GM23338 (cell line): Measurements from ENCODE around the gene PLA2G12A. TPM values are rescaled to one million over a fixed set of nuclear protein-coding genes. Genes with fewer than 3 reads are reported as not detected.

ENCODE experiments used
- ATAC-seq: fragments of 200-7000 bp; cut with Tn5 transposase; 3 replicates; pipeline ENCODE4 v1.9.1; 2020
- DNase-seq: peaks from one replicate; pipeline ENCODE4 v3.0.0-alpha.2; 2015; ENCODE audit warnings: low spot score
- H2AFZ ChIP-seq: fragments of 200-600 bp; sonication (generic); 2 replicates; pipeline ENCODE4 v1.8.0; 2016; ENCODE audit warnings: antibody characterized with exemption, mild to moderate bottlenecking, moderate library complexity
- H3F3A ChIP-seq: fragments of 200-600 bp; sonication (generic); replicated peaks from 2 replicates; pipeline ENCODE4 v1.8.0; 2017; ENCODE audit warnings: antibody characterized with exemption, mixed run types, low read depth
- H3K27ac ChIP-seq: fragments of 200-600 bp; sonication (generic); 2 replicates; pipeline ENCODE4 v1.6.1; 2016; ENCODE audit warnings: low read depth
- H3K27me3 ChIP-seq: fragments of 200-600 bp; sonication (generic); 2 replicates; pipeline ENCODE4 v1.8.0; 2016; ENCODE audit warnings: mild to moderate bottlenecking, mixed run types, moderate library complexity; ENCODE audit not compliant: insufficient read depth
- H3K36me3 ChIP-seq: fragments of 200-600 bp; sonication (generic); 2 replicates; pipeline ENCODE4 v1.8.0; 2016; ENCODE audit warnings: mild to moderate bottlenecking; ENCODE audit not compliant: insufficient read depth
- H3K4me1 ChIP-seq: fragments of 200-600 bp; sonication (generic); 2 replicates; pipeline ENCODE4 v1.8.0; 2016; ENCODE audit warnings: mild to moderate bottlenecking, moderate library complexity; ENCODE audit not compliant: insufficient read depth
- H3K4me2 ChIP-seq: fragments of 200-600 bp; sonication (generic); 2 replicates; pipeline ENCODE4 v1.7.1; 2017; ENCODE audit warnings: mixed run types
- H3K4me3 ChIP-seq: fragments of 200-600 bp; sonication (generic); 2 replicates; pipeline ENCODE4 v1.6.1; 2016; ENCODE audit warnings: mixed run types
- H3K79me2 ChIP-seq: fragments of 200-600 bp; sonication (generic); replicated peaks from 2 replicates; pipeline ENCODE4 v1.8.0; 2017; ENCODE audit warnings: mild to moderate bottlenecking; ENCODE audit not compliant: insufficient read depth
- H3K9me2 ChIP-seq: fragments of 200-600 bp; sonication (generic); 2 replicates; pipeline ENCODE4 v1.8.0; 2017; ENCODE audit not compliant: insufficient read depth
- H4K20me1 ChIP-seq: fragments of 200-600 bp; sonication (generic); replicated peaks from 2 replicates; pipeline ENCODE4 v1.8.0; 2017; ENCODE audit warnings: mild to moderate bottlenecking; ENCODE audit not compliant: insufficient read depth
- H3K27ac Mint-ChIP-seq: 2 replicates; pipeline ENCODE4 v1.8.0; 2020; ENCODE audit warnings: inconsistent platforms, mild to moderate bottlenecking, moderate library complexity, mixed read lengths
- H3K27me3 Mint-ChIP-seq: 3 replicates; pipeline ENCODE4 v1.8.0; 2022; ENCODE audit warnings: low read depth, mild to moderate bottlenecking, moderate library complexity, mixed read lengths, inconsistent platforms; ENCODE audit not compliant: insufficient read depth, poor library complexity
- H3K36me3 Mint-ChIP-seq: 3 replicates; pipeline ENCODE4 v1.8.0; 2021; ENCODE audit warnings: low read depth, mild to moderate bottlenecking, inconsistent platforms, moderate library complexity, mixed read lengths
- H3K4me1 Mint-ChIP-seq: 3 replicates; pipeline ENCODE4 v1.8.0; 2020; ENCODE audit warnings: mild to moderate bottlenecking, inconsistent platforms, mixed read lengths
- H3K4me3 Mint-ChIP-seq: 3 replicates; pipeline ENCODE4 v1.8.0; 2021; ENCODE audit warnings: moderate library complexity, mild to moderate bottlenecking, inconsistent platforms, mixed read lengths
- H3K9me3 Mint-ChIP-seq: 3 replicates; pipeline ENCODE4 v1.8.0; 2020; ENCODE audit warnings: moderate library complexity, mild to moderate bottlenecking, inconsistent platforms, mixed read lengths
- CREB1 ChIP-seq: fragments of 250-450 bp; sonication (Bioruptor Pico); IDR thresholded peaks from 2 replicates; pipeline ENCODE4 v1.5.0; 2020; ENCODE audit warnings: low read depth, mild to moderate bottlenecking, moderate library complexity
- EZH2 ChIP-seq: fragments of 200-600 bp; sonication (generic); IDR thresholded peaks from one replicate; pipeline ENCODE4 v1.8.0; 2017; ENCODE audit warnings: antibody characterized with exemption, mild to moderate bottlenecking, low read depth; ENCODE audit not compliant: unreplicated experiment
- EZH2phosphoT487 ChIP-seq: fragments of 200-600 bp; sonication (generic); IDR thresholded peaks from one replicate; pipeline ENCODE4 v1.8.1; 2018; ENCODE audit warnings: antibody characterized with exemption; ENCODE audit not compliant: unreplicated experiment
- JUNB ChIP-seq: IDR thresholded peaks from one replicate; pipeline ENCODE4 v1.6.1; 2016; ENCODE audit warnings: antibody characterized with exemption; ENCODE audit not compliant: unreplicated experiment
- NANOG ChIP-seq: IDR thresholded peaks from 2 replicates; pipeline ENCODE4 v1.6.1; 2016; ENCODE audit warnings: antibody characterized with exemption, borderline replicate concordance
- POLR2AphosphoS5 ChIP-seq: IDR thresholded peaks from 2 replicates; pipeline ENCODE4 v1.6.1; 2016; ENCODE audit warnings: antibody characterized with exemption, low read depth
- STAT1 ChIP-seq: IDR thresholded peaks from one replicate; pipeline ENCODE4 v1.6.1; 2016; ENCODE audit warnings: antibody characterized with exemption; ENCODE audit not compliant: unreplicated experiment
- ZNF114 ChIP-seq: fragments of 250-450 bp; sonication (Bioruptor Pico); IDR thresholded peaks from 2 replicates; pipeline ENCODE4 v1.5.0; 2020; ENCODE audit warnings: mild to moderate bottlenecking, moderate library complexity
- ZNF331 ChIP-seq: fragments of 250-450 bp; sonication (Bioruptor Pico); IDR thresholded peaks from 2 replicates; pipeline ENCODE4 v1.5.0; 2020; ENCODE audit warnings: low read depth, mild to moderate bottlenecking, moderate library complexity
- polyA plus RNA-seq: library from polyadenylated mRNA; unstranded; fragments of >200 nt; fragmentation: Nextera tagmentation; extraction: Ambion mirVana; gene quantifications from 2 replicates; pipeline ENCODE4 v1.2.1, GENCODE V29; 2016
- total RNA-seq: library from RNA; depleted of rRNA; stranded (reverse); fragments of >200 nt; shearing (Covaris generic); gene quantifications from 2 replicates; pipeline ENCODE4 v1.2.3, GENCODE V29; 2014
- TF ChIP-seq, protein P1 (sequence below), 2 experiments: fragments of 200-600 bp in 1 of 2; sonication (generic) in 1 of 2; conservative IDR thresholded peaks; 2 replicates each; pipeline versions ENCODE4 v1.5.1 to v1.6.1; 2016 to 2017; ENCODE audit warnings: antibody characterized with exemption in 2 of 2, low read depth in 2 of 2, mild to moderate bottlenecking in 2 of 2, moderate library complexity in 1 of 2
- TF ChIP-seq, protein P2 (sequence below): IDR thresholded peaks from one replicate; pipeline ENCODE4 v1.6.1; 2018; ENCODE audit warnings: antibody characterized with exemption; ENCODE audit not compliant: unreplicated experiment
- TF ChIP-seq, protein P3 (sequence below): IDR thresholded peaks from 2 replicates; pipeline ENCODE4 v1.6.1; 2016; ENCODE audit warnings: antibody characterized with exemption
- TF ChIP-seq, protein P4 (sequence below): fragments of 250-450 bp; sonication (Bioruptor Pico); IDR thresholded peaks from 2 replicates; pipeline ENCODE4 v1.5.0; 2020; ENCODE audit warnings: mild to moderate bottlenecking, moderate library complexity

The PLA2G12A gene
- total and polyA plus RNA-seq, 2 experiments from 2014 or later, result 30.8 to 70.7 TPM

DNA sequence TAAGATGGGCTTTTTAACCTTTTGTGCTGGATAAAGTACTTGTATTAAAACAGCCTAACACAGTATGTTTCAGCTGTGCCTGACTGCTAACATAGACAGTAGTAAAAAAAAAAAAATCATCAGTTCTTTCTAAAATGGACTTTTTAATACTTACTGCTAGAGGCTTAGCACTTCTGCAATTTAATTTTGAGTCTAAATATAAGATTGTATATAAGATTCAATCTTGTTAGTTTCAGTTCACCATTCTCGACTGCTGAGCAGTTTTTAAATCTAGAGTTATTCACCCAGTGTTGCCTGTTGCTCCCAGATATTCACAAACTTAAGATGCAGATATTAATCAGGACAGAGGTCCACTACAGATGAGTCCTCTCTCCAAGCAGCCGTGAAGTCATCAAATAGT, 6.8 kb downstream of the PLA2G12A start (continued):
- TF ChIP-seq, protein P1, sequence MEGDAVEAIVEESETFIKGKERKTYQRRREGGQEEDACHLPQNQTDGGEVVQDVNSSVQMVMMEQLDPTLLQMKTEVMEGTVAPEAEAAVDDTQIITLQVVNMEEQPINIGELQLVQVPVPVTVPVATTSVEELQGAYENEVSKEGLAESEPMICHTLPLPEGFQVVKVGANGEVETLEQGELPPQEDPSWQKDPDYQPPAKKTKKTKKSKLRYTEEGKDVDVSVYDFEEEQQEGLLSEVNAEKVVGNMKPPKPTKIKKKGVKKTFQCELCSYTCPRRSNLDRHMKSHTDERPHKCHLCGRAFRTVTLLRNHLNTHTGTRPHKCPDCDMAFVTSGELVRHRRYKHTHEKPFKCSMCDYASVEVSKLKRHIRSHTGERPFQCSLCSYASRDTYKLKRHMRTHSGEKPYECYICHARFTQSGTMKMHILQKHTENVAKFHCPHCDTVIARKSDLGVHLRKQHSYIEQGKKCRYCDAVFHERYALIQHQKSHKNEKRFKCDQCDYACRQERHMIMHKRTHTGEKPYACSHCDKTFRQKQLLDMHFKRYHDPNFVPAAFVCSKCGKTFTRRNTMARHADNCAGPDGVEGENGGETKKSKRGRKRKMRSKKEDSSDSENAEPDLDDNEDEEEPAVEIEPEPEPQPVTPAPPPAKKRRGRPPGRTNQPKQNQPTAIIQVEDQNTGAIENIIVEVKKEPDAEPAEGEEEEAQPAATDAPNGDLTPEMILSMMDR (conservative IDR thresholded peaks at IDR 0.05; ENCODE audit: low read depth in 2 of 2), result no peak
- TF ChIP-seq EZH2 (no peak), CREB1 (CRISPR knock-in tag) (no peak), ZNF114 (CRISPR knock-in tag) (no peak), ZNF331 (CRISPR knock-in tag) (no peak), POLR2AphosphoS5 (no peak), JUNB (no peak), STAT1 (no peak), NANOG (no peak), EZH2phosphoT487 (no peak)
- TF ChIP-seq, protein P2, sequence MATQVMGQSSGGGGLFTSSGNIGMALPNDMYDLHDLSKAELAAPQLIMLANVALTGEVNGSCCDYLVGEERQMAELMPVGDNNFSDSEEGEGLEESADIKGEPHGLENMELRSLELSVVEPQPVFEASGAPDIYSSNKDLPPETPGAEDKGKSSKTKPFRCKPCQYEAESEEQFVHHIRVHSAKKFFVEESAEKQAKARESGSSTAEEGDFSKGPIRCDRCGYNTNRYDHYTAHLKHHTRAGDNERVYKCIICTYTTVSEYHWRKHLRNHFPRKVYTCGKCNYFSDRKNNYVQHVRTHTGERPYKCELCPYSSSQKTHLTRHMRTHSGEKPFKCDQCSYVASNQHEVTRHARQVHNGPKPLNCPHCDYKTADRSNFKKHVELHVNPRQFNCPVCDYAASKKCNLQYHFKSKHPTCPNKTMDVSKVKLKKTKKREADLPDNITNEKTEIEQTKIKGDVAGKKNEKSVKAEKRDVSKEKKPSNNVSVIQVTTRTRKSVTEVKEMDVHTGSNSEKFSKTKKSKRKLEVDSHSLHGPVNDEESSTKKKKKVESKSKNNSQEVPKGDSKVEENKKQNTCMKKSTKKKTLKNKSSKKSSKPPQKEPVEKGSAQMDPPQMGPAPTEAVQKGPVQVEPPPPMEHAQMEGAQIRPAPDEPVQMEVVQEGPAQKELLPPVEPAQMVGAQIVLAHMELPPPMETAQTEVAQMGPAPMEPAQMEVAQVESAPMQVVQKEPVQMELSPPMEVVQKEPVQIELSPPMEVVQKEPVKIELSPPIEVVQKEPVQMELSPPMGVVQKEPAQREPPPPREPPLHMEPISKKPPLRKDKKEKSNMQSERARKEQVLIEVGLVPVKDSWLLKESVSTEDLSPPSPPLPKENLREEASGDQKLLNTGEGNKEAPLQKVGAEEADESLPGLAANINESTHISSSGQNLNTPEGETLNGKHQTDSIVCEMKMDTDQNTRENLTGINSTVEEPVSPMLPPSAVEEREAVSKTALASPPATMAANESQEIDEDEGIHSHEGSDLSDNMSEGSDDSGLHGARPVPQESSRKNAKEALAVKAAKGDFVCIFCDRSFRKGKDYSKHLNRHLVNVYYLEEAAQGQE, result no peak
- TF ChIP-seq, protein P3, sequence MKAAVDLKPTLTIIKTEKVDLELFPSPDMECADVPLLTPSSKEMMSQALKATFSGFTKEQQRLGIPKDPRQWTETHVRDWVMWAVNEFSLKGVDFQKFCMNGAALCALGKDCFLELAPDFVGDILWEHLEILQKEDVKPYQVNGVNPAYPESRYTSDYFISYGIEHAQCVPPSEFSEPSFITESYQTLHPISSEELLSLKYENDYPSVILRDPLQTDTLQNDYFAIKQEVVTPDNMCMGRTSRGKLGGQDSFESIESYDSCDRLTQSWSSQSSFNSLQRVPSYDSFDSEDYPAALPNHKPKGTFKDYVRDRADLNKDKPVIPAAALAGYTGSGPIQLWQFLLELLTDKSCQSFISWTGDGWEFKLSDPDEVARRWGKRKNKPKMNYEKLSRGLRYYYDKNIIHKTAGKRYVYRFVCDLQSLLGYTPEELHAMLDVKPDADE, result no peak

DNA sequence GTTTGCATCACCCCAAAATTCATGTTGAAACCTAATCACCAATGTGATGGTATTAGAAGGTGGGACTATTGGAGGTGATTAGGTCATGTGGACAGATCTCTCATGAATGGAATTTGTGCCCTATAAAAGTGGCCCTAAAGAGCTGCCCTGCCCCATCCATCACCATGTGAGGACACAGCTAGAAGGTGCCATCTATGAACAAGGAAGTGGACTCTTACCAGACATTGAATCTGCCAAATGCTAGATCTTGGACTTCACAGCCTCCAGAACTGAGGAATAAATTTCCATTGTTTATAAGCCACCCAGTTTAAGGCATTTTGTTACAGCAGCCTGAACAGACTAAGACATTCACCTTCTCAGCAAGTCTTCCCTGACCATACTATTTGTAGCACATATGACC, 7.5 kb downstream of the PLA2G12A start:
- no peaks in the 10 kb centered on the region for H3K9me3 Mint-ChIP-seq
- H3K27ac Mint-ChIP-seq, result no peak overlapping the region
- H3K79me2 ChIP-seq, result peaks cover 90% of the 10 kb centered on the region
- H3K4me3 Mint-ChIP-seq, result no peak overlapping the region
- H3K4me1 Mint-ChIP-seq, result peaks cover 5% of the 10 kb centered on the region; the same call in 2 of the 3 replicates
- no peaks in the 10 kb centered on the region for H3K9me2 ChIP-seq
- H3K36me3 ChIP-seq, result no peaks in the 10 kb centered on the region
- ATAC-seq, result no peak
- H3K27me3 Mint-ChIP-seq, result no peaks in the 10 kb centered on the region
- H2AFZ ChIP-seq, result no peak overlapping the region
- no peaks in the 10 kb centered on the region for H3F3A ChIP-seq
- peaks cover 7% of the 10 kb centered on the region; the same call in 1 of the 2 replicates for H4K20me1 ChIP-seq
- no peak overlapping the region for H3K27ac ChIP-seq
- no peaks in the 10 kb centered on the region for H3K4me1 ChIP-seq
- peaks cover 11% of the 10 kb centered on the region for H3K36me3 Mint-ChIP-seq
- H3K4me3 ChIP-seq, result no peak overlapping the region
- no peak for DNase-seq
- no peaks in the 10 kb centered on the region for H3K27me3 ChIP-seq
- no peak overlapping the region for H3K4me2 ChIP-seq
- TF ChIP-seq, protein P4, sequence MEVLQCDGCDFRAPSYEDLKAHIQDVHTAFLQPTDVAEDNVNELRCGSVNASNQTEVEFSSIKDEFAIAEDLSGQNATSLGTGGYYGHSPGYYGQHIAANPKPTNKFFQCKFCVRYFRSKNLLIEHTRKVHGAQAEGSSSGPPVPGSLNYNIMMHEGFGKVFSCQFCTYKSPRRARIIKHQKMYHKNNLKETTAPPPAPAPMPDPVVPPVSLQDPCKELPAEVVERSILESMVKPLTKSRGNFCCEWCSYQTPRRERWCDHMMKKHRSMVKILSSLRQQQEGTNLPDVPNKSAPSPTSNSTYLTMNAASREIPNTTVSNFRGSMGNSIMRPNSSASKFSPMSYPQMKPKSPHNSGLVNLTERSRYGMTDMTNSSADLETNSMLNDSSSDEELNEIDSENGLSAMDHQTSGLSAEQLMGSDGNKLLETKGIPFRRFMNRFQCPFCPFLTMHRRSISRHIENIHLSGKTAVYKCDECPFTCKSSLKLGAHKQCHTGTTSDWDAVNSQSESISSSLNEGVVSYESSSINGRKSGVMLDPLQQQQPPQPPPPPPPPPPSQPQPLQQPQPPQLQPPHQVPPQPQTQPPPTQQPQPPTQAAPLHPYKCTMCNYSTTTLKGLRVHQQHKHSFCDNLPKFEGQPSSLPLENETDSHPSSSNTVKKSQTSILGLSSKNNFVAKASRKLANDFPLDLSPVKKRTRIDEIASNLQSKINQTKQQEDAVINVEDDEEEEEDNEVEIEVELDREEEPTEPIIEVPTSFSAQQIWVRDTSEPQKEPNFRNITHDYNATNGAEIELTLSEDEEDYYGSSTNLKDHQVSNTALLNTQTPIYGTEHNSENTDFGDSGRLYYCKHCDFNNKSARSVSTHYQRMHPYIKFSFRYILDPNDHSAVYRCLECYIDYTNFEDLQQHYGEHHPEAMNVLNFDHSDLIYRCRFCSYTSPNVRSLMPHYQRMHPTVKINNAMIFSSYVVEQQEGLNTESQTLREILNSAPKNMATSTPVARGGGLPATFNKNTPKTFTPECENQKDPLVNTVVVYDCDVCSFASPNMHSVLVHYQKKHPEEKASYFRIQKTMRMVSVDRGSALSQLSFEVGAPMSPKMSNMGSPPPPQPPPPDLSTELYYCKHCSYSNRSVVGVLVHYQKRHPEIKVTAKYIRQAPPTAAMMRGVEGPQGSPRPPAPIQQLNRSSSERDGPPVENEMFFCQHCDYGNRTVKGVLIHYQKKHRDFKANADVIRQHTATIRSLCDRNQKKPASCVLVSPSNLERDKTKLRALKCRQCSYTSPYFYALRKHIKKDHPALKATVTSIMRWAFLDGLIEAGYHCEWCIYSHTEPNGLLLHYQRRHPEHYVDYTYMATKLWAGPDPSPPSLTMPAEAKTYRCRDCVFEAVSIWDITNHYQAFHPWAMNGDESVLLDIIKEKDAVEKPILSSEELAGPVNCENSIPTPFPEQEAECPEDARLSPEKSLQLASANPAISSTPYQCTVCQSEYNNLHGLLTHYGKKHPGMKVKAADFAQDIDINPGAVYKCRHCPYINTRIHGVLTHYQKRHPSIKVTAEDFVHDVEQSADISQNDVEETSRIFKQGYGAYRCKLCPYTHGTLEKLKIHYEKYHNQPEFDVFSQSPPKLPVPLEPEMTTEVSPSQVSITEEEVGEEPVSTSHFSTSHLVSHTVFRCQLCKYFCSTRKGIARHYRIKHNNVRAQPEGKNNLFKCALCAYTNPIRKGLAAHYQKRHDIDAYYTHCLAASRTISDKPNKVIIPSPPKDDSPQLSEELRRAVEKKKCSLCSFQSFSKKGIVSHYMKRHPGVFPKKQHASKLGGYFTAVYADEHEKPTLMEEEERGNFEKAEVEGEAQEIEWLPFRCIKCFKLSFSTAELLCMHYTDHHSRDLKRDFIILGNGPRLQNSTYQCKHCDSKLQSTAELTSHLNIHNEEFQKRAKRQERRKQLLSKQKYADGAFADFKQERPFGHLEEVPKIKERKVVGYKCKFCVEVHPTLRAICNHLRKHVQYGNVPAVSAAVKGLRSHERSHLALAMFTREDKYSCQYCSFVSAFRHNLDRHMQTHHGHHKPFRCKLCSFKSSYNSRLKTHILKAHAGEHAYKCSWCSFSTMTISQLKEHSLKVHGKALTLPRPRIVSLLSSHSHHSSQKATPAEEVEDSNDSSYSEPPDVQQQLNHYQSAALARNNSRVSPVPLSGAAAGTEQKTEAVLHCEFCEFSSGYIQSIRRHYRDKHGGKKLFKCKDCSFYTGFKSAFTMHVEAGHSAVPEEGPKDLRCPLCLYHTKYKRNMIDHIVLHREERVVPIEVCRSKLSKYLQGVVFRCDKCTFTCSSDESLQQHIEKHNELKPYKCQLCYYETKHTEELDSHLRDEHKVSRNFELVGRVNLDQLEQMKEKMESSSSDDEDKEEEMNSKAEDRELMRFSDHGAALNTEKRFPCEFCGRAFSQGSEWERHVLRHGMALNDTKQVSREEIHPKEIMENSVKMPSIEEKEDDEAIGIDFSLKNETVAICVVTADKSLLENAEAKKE (CRISPR knock-in tag), result no peak
